ACC112 (cell line): ENCODE measurements around the gene DDB1.

Experiments used
- H2AFZ ChIP-seq: fragments of 200-600 bp; sonication (generic); one replicate; pipeline ENCODE4 v1.6.0; 2017; ENCODE audit warnings: antibody characterized with exemption, low read length; ENCODE audit not compliant: unreplicated experiment
- H3K27ac ChIP-seq: fragments of 200-600 bp; sonication (generic); 2 replicates; pipeline ENCODE4 v1.5.1; 2014; ENCODE audit warnings: low read depth, mild to moderate bottlenecking, antibody characterized with exemption, low read length, moderate library complexity
- H3K27me3 ChIP-seq: fragments of 200-600 bp; sonication (generic); 2 replicates; pipeline ENCODE4 v1.6.1; 2014; ENCODE audit warnings: mild to moderate bottlenecking, antibody characterized with exemption, low read length, moderate library complexity, mixed read lengths; ENCODE audit not compliant: insufficient read depth
- H3K36me3 ChIP-seq: fragments of 200-600 bp; sonication (generic); 2 replicates; pipeline ENCODE4 v1.6.1; 2016; ENCODE audit warnings: mild to moderate bottlenecking, antibody characterized with exemption, low read length, moderate library complexity, mixed read lengths; ENCODE audit not compliant: insufficient read depth
- H3K4me1 ChIP-seq: fragments of 200-600 bp; sonication (generic); one replicate; pipeline ENCODE4 v1.6.1; 2016; ENCODE audit warnings: low read length, mixed read lengths; ENCODE audit not compliant: insufficient read depth, unreplicated experiment, control insufficient read depth
- H3K4me3 ChIP-seq: fragments of 200-600 bp; sonication (generic); 2 replicates; pipeline ENCODE4 v1.5.1; 2014; ENCODE audit warnings: mild to moderate bottlenecking, low read depth, low read length
- H3K79me2 ChIP-seq: fragments of 200-600 bp; sonication (generic); one replicate; pipeline ENCODE4 v1.6.0; 2016; ENCODE audit warnings: low read length; ENCODE audit not compliant: control insufficient read depth, unreplicated experiment, insufficient read depth

Gene DDB1

GRCh38 chr11:61343792-61344745 is 11.2 kb upstream of the DDB1 start:
- Histone ChIP-seq H3K79me2 (no peaks in the 10 kb centered on the region), H3K4me3 (no peak overlapping the region), H3K27ac (no peak overlapping the region), H3K4me1 (peaks cover 12% of the 10 kb centered on the region), H3K36me3 (no peaks in the 10 kb centered on the region), H2AFZ (no peak overlapping the region), H3K27me3 (no peaks in the 10 kb centered on the region)

- H3K36me3 ChIP-seq: 0 out of 2 replicates have a peak, but pooled peaks cover 3% of the 10 kb centered on the region
Observed at GRCh38 chr11:61342207-61342803, 9.4 kb upstream of the DDB1 start.

GRCh38 chr11:61341706-61342105 is 8.8 kb upstream of the DDB1 start:
- H3K4me3 ChIP-seq: no peak overlapping the region
- no peaks in the 10 kb centered on the region for H3K79me2 ChIP-seq
- H3K27me3 ChIP-seq: no peaks in the 10 kb centered on the region
- no peak overlapping the region for H2AFZ ChIP-seq
- no peaks in the 10 kb centered on the region for H3K4me1 ChIP-seq
- 0 out of 2 replicates have a peak, but pooled peaks cover 3% of the 10 kb centered on the region for H3K36me3 ChIP-seq
- no peak overlapping the region for H3K27ac ChIP-seq

More at GRCh38 chr11:61342207-61342803, 9.4 kb upstream of the DDB1 start:
- H3K4me3 ChIP-seq: no peak overlapping the region
- H3K27ac ChIP-seq: no peak overlapping the region
- no peaks in the 10 kb centered on the region for H3K79me2 ChIP-seq
- no peaks in the 10 kb centered on the region for H3K27me3 ChIP-seq
- H3K4me1 ChIP-seq: no peaks in the 10 kb centered on the region
- no peak overlapping the region for H2AFZ ChIP-seq

- Histone ChIP-seq H3K79me2 (no peaks in the 10 kb centered on the region), H3K4me1 (no peaks in the 10 kb centered on the region)
Observed at GRCh38 chr11:61340979-61341378, 8.1 kb upstream of the DDB1 start.

GRCh38 chr11:61339490-61339878 is 6.6 kb upstream of the DDB1 start:
- Histone ChIP-seq H2AFZ (no peak overlapping the region), H3K36me3 (0 out of 2 replicates have a peak, but pooled peaks cover 3% of the 10 kb centered on the region), H3K79me2 (no peaks in the 10 kb centered on the region), H3K4me1 (peaks cover 11% of the 10 kb centered on the region), H3K27me3 (no peaks in the 10 kb centered on the region), H3K27ac (no peak overlapping the region), H3K4me3 (no peak overlapping the region)

More at GRCh38 chr11:61340979-61341378, 8.1 kb upstream of the DDB1 start:
- no peak overlapping the region for H3K27ac ChIP-seq
- H2AFZ ChIP-seq: no peak overlapping the region
- no peaks in the 10 kb centered on the region for H3K27me3 ChIP-seq
- H3K36me3 ChIP-seq: 0 out of 2 replicates have a peak, but pooled peaks cover 3% of the 10 kb centered on the region
- H3K4me3 ChIP-seq: no peak overlapping the region

GRCh38 chr11:61338783-61339489 is 6.0 kb upstream of the DDB1 start:
- H3K4me1 ChIP-seq: peaks cover 16% of the 10 kb centered on the region
- no peak overlapping the region for H3K27ac ChIP-seq
- 0 out of 2 replicates have a peak, but pooled peaks cover 3% of the 10 kb centered on the region for H3K36me3 ChIP-seq
- H3K4me3 ChIP-seq: no peak overlapping the region
- no peaks in the 10 kb centered on the region for H3K27me3 ChIP-seq
- no peak overlapping the region for H2AFZ ChIP-seq
- H3K79me2 ChIP-seq: no peaks in the 10 kb centered on the region

- H3K27me3 ChIP-seq: no peaks in the 10 kb centered on the region
- H3K79me2 ChIP-seq: peaks cover 4% of the 10 kb centered on the region
- H3K4me3 ChIP-seq: no peak overlapping the region
- no peak overlapping the region for H3K27ac ChIP-seq
- H3K36me3 ChIP-seq: 0 out of 2 replicates have a peak, but pooled peaks cover 3% of the 10 kb centered on the region
- H2AFZ ChIP-seq: no peak overlapping the region
- peaks cover 22% of the 10 kb centered on the region for H3K4me1 ChIP-seq
Observed at GRCh38 chr11:61337706-61338470, 5.0 kb upstream of the DDB1 start.

GRCh38 chr11:61336171-61336935 is 3.4 kb upstream of the DDB1 start:
- 0 out of 2 replicates have a peak, but pooled peaks cover 3% of the 10 kb centered on the region for H3K36me3 ChIP-seq
- no peaks in the 10 kb centered on the region for H3K27me3 ChIP-seq
- H3K4me1 ChIP-seq: peaks cover 27% of the 10 kb centered on the region
- H3K79me2 ChIP-seq: peaks cover 19% of the 10 kb centered on the region
- no peak overlapping the region for H2AFZ ChIP-seq
- no peak overlapping the region for H3K4me3 ChIP-seq
- H3K27ac ChIP-seq: no peak overlapping the region

GRCh38 chr11:61335355-61335710 is 2.4 kb upstream of the DDB1 start:
- peak overlapping the region; percentile 7 for H2AFZ ChIP-seq
- H3K27ac ChIP-seq: peak overlapping the region; percentile 56; the same call in 1 of the 2 replicates
- no peak overlapping the region for H3K4me3 ChIP-seq
- H3K4me1 ChIP-seq: peaks cover 28% of the 10 kb centered on the region
- H3K27me3 ChIP-seq: no peaks in the 10 kb centered on the region
- H3K36me3 ChIP-seq: 0 out of 2 replicates have a peak, but pooled peaks cover 3% of the 10 kb centered on the region
- peaks cover 30% of the 10 kb centered on the region for H3K79me2 ChIP-seq
